Astrocyte (in vitro differentiated cells and primary cell): ENCODE results near the gene BTN3A1. TPM values are rescaled to one million over a fixed set of nuclear protein-coding genes. Genes with fewer than 3 reads are reported as not detected.

Source experiments
- DNase-seq: peaks from one replicate; pipeline ENCODE4 v3.0.0-alpha.2; 2010; ENCODE audit warnings: low read depth
- FAIRE-seq: peaks from 2 replicates; lab custom pipeline; 2011; peaks lifted over from hg19 to GRCh38; lab: Jason Lieb, UNC
- H2AFZ ChIP-seq: 2 replicates; pipeline ENCODE4 v1.6.0; 2012; ENCODE audit warnings: low read depth, low read length, inconsistent platforms
- H3K27ac ChIP-seq: 2 replicates; pipeline ENCODE4 v1.5.1; 2011; ENCODE audit warnings: low read depth, low read length, inconsistent platforms
- H3K27me3 ChIP-seq: 2 replicates; pipeline ENCODE4 v1.6.0; 2011; ENCODE audit warnings: low read length, inconsistent platforms; ENCODE audit not compliant: insufficient read depth
- H3K36me3 ChIP-seq: 2 replicates; pipeline ENCODE4 v1.5.1; 2011; ENCODE audit warnings: low read length, inconsistent platforms; ENCODE audit not compliant: insufficient read depth
- H3K4me1 ChIP-seq: 2 replicates; pipeline ENCODE4 v1.5.1; 2011; ENCODE audit warnings: low read length, inconsistent platforms; ENCODE audit not compliant: insufficient read depth
- H3K4me2 ChIP-seq: 2 replicates; pipeline ENCODE4 v1.6.0; 2012; ENCODE audit warnings: low read length, inconsistent platforms
- H3K4me3 ChIP-seq: 2 replicates; pipeline ENCODE4 v1.5.1; 2011; ENCODE audit warnings: low read depth, mild to moderate bottlenecking, low read length, inconsistent platforms; ENCODE audit not compliant: insufficient read depth
- H3K79me2 ChIP-seq: 2 replicates; pipeline ENCODE4 v1.6.0; 2012; ENCODE audit warnings: mild to moderate bottlenecking, low read length, inconsistent platforms; ENCODE audit not compliant: insufficient read depth
- H3K9ac ChIP-seq: 2 replicates; pipeline ENCODE4 v1.6.0; 2012; ENCODE audit warnings: mild to moderate bottlenecking, low read length, inconsistent platforms
- H3K9me3 ChIP-seq: 2 replicates; pipeline ENCODE4 v1.5.1; 2012; ENCODE audit warnings: low read depth, mild to moderate bottlenecking, low read length, inconsistent platforms; ENCODE audit not compliant: insufficient read depth
- H4K20me1 ChIP-seq: 2 replicates; pipeline ENCODE4 v1.6.0; 2012; ENCODE audit warnings: low read length, inconsistent platforms; ENCODE audit not compliant: insufficient read depth
- H3K27ac Mint-ChIP-seq: one replicate; pipeline ENCODE4 v1.8.0; 2021; ENCODE audit warnings: mild to moderate bottlenecking, mixed read lengths; ENCODE audit not compliant: unreplicated experiment
- H3K27me3 Mint-ChIP-seq: one replicate; pipeline ENCODE4 v1.8.0; 2021; ENCODE audit warnings: low read depth, mixed read lengths; ENCODE audit not compliant: unreplicated experiment
- H3K36me3 Mint-ChIP-seq: one replicate; pipeline ENCODE4 v1.8.0; 2021; ENCODE audit warnings: low read depth, mixed read lengths; ENCODE audit not compliant: unreplicated experiment
- H3K4me1 Mint-ChIP-seq: one replicate; pipeline ENCODE4 v1.8.0; 2021; ENCODE audit warnings: low read depth, mixed read lengths; ENCODE audit not compliant: unreplicated experiment
- H3K4me3 Mint-ChIP-seq: one replicate; pipeline ENCODE4 v1.8.0; 2021; ENCODE audit warnings: mild to moderate bottlenecking, moderate library complexity, mixed read lengths; ENCODE audit not compliant: unreplicated experiment
- H3K9me3 Mint-ChIP-seq: one replicate; pipeline ENCODE4 v1.8.0; 2021; ENCODE audit warnings: mild to moderate bottlenecking, mixed read lengths; ENCODE audit not compliant: unreplicated experiment
- EZH2 ChIP-seq: IDR thresholded peaks from 2 replicates; pipeline ENCODE4 v1.6.1; 2012; ENCODE audit warnings: mild to moderate bottlenecking, low read length, inconsistent platforms; ENCODE audit not compliant: insufficient read depth
- total RNA-seq: library from RNA; stranded (reverse); gene quantifications from 2 replicates; pipeline ENCODE4 v1.2.1, GENCODE V29; 2021
- TF ChIP-seq, protein P1 (sequence below): IDR thresholded peaks from 2 replicates; pipeline ENCODE4 v1.5.1; 2011; ENCODE audit warnings: low read depth, mild to moderate bottlenecking, inconsistent platforms, low read length, moderate library complexity; ENCODE audit not compliant: insufficient read depth

BTN3A1 gene
- total RNA-seq, 1 donor from 2014 or later = 22.2 TPM

DNA sequence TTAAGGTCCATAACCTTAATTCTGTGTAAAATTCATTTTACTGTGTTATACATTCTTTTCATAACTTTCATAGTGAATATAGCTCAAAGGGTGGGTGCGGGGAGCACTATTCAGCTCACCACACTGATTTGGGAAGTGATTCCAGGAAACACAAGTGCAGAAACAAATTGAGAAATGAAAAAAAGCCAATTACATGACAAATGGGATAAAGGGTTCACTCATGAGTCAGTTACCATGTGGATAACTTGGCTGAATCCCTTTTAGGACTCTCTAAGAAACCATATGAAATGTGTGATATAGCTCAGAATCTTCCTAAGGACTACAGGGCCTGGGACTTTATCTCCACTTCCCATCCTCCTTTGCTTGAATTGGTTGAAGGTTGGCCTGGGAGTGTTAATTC lies 52.6 kb downstream of the BTN3A1 start:
- H3K4me1 ChIP-seq = peaks cover 12% of the 10 kb centered on the region
- FAIRE-seq (no peak), DNase-seq (peak; percentile 41)
- no peak overlapping the region for H3K27ac ChIP-seq
- no peak overlapping the region for H2AFZ ChIP-seq
- no peak for TF ChIP-seq EZH2
- H3K79me2 ChIP-seq = peaks cover 19% of the 10 kb centered on the region
- peaks cover 17% of the 10 kb centered on the region for H3K27me3 Mint-ChIP-seq
- no peak overlapping the region for H3K9ac ChIP-seq
- no peak overlapping the region for H3K4me3 Mint-ChIP-seq
- H3K36me3 ChIP-seq = peaks cover 2% of the 10 kb centered on the region
- H4K20me1 ChIP-seq = peaks cover 7% of the 10 kb centered on the region
- no peak overlapping the region for H3K27ac Mint-ChIP-seq
- H3K36me3 Mint-ChIP-seq = peaks cover 16% of the 10 kb centered on the region
- H3K9me3 Mint-ChIP-seq = no peaks in the 10 kb centered on the region
- no peaks in the 10 kb centered on the region for H3K27me3 ChIP-seq
- no peak overlapping the region for H3K4me3 ChIP-seq
- H3K4me1 Mint-ChIP-seq = peaks cover 12% of the 10 kb centered on the region
- no peaks in the 10 kb centered on the region for H3K9me3 ChIP-seq
- no peak overlapping the region for H3K4me2 ChIP-seq

DNA sequence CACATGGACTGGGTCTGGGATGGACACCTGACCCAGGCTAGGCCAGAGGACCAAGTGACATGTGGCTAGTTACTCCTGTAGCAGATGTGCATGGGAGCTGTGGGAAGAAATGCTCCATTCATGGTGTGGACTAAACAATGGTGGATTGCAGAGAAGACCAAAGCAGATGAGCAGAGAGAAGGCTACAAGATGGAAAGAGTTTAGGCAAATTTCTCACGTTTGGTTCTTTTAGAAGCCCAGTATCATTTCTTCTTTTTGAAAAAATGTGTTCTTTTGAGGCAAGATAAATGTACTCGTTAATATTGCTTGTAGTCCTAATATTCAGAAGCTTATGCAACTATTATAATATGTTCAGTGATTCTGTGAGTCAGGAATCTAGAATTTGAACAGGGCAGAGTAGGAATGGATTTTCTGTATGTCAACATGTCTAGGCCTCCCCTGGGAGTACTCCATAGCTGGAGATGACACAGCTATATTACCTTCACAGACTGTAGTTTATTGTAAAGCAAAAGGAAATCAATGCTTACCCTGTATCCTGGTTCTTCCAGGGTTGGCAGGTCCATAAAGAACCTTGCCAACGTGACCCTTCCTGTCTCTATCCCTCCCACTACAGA lies 53.4 kb downstream of the BTN3A1 start:
- H3K4me1 Mint-ChIP-seq = peaks cover 17% of the 10 kb centered on the region

DNA sequence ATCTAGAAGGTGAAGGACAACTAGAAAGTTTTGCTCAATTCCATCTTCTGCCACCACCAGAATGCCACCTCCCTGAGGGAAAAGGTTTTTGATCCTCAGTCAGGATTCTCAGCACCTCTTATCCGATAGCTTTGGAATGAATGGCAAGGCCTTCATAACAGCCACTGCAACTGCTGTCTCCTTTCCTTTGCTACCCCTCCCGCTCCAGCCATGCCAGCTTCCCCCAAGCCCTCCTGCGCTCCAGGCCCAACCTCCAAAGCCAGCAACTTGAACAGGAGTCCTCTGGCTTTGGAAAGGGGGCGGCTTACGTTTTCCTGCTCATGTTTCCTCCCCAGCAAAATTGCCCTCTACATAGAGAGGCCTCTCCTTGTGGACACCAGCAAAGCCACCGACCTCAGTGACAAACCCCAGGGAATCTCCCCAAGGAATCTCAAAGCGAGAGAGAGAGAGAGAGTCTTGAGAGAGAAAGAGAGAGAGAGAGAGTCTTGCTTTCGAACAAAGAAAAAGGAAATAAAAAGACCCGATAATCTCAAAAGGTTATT lies 55.3 kb downstream of the BTN3A1 start:
- Histone ChIP-seq H3K36me3 (peaks cover 15% of the 10 kb centered on the region), H3K27ac (peak overlapping the region; percentile 89), H2AFZ (peak overlapping the region; percentile 92), H3K9ac (peak overlapping the region; percentile 94), H4K20me1 (peaks cover 20% of the 10 kb centered on the region), H3K27me3 (no peaks in the 10 kb centered on the region), H3K4me3 (peak overlapping the region; percentile 82), H3K9me3 (no peaks in the 10 kb centered on the region), H3K4me2 (peak overlapping the region; percentile 84), H3K79me2 (peaks cover 41% of the 10 kb centered on the region), H3K4me1 (peaks cover 15% of the 10 kb centered on the region)
- H3K27me3 Mint-ChIP-seq = peaks cover 7% of the 10 kb centered on the region
- H3K4me1 Mint-ChIP-seq = peaks cover 17% of the 10 kb centered on the region
- H3K36me3 Mint-ChIP-seq = peaks cover 14% of the 10 kb centered on the region
- DNase-seq (no peak), FAIRE-seq (no peak)
- peak overlapping the region; percentile 100 for H3K27ac Mint-ChIP-seq
- peak overlapping the region; percentile 100 for H3K4me3 Mint-ChIP-seq
- no peaks in the 10 kb centered on the region for H3K9me3 Mint-ChIP-seq
- TF ChIP-seq EZH2 = no peak
- TF ChIP-seq, protein P1, sequence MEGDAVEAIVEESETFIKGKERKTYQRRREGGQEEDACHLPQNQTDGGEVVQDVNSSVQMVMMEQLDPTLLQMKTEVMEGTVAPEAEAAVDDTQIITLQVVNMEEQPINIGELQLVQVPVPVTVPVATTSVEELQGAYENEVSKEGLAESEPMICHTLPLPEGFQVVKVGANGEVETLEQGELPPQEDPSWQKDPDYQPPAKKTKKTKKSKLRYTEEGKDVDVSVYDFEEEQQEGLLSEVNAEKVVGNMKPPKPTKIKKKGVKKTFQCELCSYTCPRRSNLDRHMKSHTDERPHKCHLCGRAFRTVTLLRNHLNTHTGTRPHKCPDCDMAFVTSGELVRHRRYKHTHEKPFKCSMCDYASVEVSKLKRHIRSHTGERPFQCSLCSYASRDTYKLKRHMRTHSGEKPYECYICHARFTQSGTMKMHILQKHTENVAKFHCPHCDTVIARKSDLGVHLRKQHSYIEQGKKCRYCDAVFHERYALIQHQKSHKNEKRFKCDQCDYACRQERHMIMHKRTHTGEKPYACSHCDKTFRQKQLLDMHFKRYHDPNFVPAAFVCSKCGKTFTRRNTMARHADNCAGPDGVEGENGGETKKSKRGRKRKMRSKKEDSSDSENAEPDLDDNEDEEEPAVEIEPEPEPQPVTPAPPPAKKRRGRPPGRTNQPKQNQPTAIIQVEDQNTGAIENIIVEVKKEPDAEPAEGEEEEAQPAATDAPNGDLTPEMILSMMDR = no peak

More for the DNA sequence above, 53.4 kb downstream of the BTN3A1 start:
- Histone ChIP-seq H3K27me3 (no peaks in the 10 kb centered on the region), H3K9ac (no peak overlapping the region), H3K4me3 (no peak overlapping the region), H3K27ac (no peak overlapping the region), H3K4me1 (peaks cover 12% of the 10 kb centered on the region), H3K4me2 (no peak overlapping the region), H2AFZ (no peak overlapping the region), H3K36me3 (peaks cover 8% of the 10 kb centered on the region), H4K20me1 (peaks cover 11% of the 10 kb centered on the region), H3K9me3 (no peaks in the 10 kb centered on the region), H3K79me2 (peaks cover 27% of the 10 kb centered on the region)
- Mint-ChIP-seq H3K9me3 (no peaks in the 10 kb centered on the region), H3K27me3 (peaks cover 15% of the 10 kb centered on the region), H3K4me3 (no peak overlapping the region), H3K36me3 (peaks cover 14% of the 10 kb centered on the region), H3K27ac (no peak overlapping the region)
- TF ChIP-seq EZH2 = no peak
- TF ChIP-seq, protein P1 = no peak
- FAIRE-seq = no peak
- DNase-seq = no peak
